NCI-H1105 treated with DMSO at 0.1 percent for 48 hours (cell line): ENCODE measurements around the gene RELCH.
A peak's percentile ranks its signal among the peaks of the same experiment; 100 is the strongest.
"Not testable (repeated sequence)": the region's sequence is repeated elsewhere in the genome, so short reads cannot be mapped to it uniquely, and the experiment has no call there.

Experiments used
- DNase-seq: peaks from one replicate; lab custom pipeline; 2025; lab: John Stamatoyannopoulos, UW

Gene RELCH, protein sequence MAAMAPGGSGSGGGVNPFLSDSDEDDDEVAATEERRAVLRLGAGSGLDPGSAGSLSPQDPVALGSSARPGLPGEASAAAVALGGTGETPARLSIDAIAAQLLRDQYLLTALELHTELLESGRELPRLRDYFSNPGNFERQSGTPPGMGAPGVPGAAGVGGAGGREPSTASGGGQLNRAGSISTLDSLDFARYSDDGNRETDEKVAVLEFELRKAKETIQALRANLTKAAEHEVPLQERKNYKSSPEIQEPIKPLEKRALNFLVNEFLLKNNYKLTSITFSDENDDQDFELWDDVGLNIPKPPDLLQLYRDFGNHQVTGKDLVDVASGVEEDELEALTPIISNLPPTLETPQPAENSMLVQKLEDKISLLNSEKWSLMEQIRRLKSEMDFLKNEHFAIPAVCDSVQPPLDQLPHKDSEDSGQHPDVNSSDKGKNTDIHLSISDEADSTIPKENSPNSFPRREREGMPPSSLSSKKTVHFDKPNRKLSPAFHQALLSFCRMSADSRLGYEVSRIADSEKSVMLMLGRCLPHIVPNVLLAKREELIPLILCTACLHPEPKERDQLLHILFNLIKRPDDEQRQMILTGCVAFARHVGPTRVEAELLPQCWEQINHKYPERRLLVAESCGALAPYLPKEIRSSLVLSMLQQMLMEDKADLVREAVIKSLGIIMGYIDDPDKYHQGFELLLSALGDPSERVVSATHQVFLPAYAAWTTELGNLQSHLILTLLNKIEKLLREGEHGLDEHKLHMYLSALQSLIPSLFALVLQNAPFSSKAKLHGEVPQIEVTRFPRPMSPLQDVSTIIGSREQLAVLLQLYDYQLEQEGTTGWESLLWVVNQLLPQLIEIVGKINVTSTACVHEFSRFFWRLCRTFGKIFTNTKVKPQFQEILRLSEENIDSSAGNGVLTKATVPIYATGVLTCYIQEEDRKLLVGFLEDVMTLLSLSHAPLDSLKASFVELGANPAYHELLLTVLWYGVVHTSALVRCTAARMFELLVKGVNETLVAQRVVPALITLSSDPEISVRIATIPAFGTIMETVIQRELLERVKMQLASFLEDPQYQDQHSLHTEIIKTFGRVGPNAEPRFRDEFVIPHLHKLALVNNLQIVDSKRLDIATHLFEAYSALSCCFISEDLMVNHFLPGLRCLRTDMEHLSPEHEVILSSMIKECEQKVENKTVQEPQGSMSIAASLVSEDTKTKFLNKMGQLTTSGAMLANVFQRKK

DNA sequence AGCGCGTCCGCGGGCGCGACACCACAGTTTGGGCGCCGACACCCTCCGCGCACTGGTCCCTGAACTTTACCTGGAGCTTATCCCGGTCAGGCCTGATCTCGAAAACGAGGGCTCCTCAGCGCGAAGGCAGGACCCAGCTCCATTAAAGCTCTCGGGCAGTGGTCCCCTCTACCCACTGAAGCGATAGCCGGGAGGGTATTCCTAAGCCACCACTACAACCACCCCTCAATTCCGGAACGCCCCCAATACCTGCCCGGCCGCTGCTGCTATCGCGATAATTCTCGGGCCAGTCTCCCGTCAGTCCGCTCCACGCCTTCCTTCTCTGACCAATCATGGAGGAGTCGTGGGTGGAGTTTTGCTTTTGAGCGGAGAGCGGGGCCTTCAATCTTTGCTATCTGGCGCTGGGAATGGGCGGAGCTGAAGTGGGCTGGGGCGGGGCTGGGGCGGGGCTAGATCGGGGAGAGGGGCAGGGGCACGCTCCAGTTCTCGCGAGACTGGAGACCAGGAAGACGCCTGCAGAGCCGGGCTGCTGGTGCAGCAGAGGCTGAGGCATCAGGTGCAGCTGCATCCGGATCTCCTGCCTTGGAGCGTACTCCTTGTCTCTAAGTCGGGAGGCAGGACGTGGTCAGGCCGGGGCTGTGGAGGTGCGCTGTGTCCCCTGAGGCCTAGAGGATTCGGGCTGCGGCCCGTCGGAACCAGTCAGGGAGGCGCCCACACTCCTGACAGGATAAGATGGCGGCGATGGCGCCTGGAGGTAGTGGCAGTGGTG lies at the start of gene RELCH, which contains the start of gene PIGN:
RELCH (plus strand) TSS at position 482 of the 769 bp plus-strand sequence; CDS start at position 733, 251 bp downstream.
PIGN (minus strand) TSS at position 283 of the 769 bp plus-strand sequence. CDS start 25,703 bp downstream, outside the sequence.
- DNase-seq, result peak; percentile 99

DNA sequence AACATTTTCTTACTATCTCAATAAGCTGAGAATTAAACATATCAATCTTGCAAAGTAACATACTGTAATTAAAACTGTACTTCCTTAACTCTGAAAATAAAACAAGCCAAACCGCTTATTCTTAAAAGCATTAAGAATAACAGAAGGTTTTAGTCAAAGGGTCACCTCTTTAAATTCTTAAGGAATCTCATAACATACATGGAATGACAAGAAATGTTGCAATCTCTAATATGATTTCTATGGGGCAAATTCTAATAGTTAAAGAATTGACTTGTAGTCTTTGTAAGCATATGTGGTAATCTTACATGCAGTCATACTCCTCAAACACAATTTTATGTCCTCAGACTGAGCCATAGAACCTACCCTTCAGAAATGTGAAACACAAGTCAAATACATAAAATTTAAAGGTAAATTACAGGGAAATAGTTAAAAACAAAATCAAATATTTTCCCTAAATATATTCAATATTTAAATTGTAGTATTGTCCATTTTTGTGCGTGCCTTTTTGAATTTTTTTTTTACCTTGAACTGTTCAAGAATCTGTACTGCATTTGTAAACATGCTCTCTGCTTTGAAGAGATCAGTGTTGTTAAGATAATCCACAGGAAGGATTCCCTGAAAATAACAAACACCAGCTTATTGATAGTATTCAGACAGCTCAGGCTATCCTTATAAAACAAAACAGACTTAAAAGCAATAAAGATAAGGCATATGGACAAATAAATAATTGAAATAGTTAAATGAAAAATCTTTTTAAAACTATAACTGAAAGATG lies 48.4 kb upstream of the RELCH start:
- no peak for DNase-seq

DNA sequence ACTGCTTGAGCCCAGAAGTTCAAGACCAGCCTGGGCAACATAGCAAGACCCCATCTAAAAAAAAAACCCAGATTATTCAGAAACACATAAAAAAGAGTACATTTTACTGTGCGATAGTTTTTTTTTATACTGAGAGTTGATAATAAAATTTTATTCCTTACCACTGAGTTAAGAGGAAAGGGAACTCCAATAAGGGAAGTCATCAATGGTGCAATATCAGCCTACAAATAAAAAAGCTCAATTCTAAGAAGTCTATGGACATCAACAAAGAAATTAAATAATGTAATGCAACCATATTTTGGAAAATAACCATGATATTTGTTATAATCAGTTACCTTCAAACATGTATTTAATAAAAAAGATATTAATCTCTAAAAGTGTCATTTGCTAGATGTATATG lies 46.8 kb upstream of the RELCH start:
- no peak for DNase-seq

DNA sequence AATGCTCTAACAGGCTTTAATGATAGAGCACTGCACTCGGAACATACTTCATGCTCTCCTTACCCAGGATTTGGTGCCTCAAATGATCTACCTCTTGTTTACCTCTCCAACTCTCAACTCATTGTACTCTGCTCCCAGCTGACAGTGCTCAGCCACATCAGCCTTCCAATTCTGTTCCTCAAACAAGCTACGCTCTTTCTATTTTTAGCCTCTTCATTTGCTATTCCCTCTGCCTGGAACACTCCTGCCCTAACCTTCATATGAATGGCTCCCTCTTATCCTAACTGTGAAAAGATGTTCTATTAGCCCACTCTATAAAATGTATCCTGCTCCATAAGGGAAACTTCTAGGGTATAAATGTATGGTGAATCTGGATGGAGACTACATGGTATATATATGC lies 42.7 kb upstream of the RELCH start:
- no peak for DNase-seq

DNA sequence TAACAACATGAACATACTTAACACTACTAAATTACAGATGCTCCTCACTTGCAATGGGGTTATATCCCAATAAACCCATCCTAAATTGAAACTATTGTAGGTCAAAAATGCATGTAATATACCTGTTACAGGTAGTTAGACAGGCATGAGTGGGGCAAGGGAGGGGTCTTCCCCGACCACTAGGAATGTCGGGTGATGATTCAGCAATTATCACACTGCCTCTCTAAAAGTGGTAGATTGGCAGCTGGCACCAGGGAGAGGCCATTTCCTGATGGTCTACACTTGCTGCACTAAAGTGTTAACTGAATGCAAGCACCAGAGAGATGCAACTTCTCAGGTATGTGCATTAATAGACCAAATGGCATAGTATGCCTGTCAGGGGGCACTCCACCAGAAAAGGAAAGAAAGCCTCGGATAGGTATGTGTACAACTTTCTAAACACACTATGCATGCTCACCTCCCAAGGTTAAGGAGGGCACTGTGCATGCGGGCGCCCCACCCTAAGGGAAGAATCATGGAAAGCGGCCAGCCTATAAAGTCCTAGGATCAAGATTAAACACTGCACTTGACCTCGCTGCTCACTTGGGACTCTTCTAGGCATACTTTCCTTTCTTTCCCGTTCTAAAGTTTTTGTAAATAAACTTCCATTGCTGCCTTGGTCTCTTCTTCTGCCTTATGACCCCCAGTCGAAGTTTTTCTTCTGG lies 35.8 kb upstream of the RELCH start:
- DNase-seq, result no peak

DNA sequence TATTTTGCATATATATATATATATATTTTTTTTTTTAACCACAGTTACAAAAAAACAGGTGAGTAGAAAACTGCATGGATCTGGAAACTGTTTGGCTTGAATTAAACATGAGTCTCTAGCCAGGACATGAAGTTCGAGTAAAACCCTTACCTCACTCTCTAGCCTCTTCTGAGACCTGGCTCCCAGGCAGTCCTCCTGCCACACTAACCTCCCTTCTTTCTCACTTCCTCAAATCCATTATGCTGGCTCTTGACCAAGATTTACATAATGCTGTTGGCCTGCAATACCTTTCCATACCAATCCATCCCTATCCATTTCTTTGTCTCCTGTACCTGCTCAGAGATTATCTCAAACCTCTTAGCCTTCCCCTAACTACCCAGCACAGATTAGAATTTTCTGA lies 34.2 kb upstream of the RELCH start:
- DNase-seq, result no peak

DNA sequence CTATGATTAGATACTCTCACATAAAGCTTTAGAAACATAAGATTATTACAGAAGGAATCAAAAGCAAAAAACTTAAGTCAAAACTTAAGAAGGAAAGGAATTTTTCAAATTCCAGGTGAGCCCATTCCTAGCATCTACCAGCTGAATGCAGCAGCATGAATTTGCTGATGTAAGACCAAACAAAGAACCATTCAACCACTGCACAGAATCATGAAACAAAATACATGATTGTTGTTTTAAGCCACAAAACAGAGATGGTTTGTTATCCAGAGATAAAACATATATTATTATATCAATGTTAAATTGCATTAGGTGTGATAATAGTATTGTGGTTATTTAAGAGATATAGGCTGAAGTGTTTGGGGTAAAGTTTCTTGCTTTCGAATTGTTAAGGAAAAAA lies 29.2 kb upstream of the RELCH start:
- DNase-seq, result no peak

DNA sequence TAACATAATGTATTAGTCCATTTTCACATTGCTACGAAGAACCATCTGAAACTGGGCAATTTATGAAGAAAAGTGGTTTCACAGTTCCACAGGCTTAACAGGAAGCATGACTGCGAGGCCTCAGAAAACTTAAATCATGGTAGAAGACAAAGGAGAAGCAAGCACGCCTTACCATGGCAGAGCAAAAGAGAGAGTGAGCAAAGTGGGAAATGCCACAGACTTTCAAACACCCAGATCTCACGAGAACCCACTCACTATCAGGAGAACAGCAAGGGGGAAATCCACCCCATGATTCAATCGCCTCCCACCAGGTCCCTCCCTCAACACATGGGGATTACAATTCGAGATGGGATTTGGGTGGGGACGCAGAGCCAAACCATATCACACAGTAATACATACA lies 22.7 kb upstream of the RELCH start:
- DNase-seq, result no peak

DNA sequence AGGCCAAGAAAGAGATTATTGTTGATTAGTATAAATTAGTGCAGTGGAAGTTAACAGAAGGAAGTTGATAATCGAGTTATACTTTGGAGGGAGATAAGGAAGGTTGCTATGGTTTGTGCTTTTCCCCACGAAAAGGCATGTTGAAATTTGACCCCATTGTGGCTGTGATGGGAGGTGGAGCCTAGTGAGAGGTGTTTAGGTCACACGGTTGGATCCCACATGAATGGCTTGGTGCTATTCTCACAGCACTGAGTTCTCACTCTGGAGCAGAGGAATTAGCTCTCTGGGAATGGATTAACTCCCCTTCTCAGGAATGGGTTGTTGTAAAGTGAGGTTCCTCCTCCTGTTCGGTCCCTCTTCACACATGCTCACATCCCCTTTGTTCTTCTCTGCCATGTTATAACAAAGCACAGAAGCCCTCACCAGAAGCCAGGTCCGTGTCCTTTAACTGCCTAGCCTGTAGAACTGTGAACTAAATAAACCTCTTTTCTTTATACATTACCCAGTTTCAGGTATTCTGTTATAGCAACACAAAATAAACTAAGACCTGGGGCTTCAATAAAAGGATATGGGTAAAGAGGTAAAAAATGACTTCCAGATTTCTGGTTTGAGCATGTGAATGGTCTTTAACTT lies 22.1 kb upstream of the RELCH start:
- no peak for DNase-seq

DNA sequence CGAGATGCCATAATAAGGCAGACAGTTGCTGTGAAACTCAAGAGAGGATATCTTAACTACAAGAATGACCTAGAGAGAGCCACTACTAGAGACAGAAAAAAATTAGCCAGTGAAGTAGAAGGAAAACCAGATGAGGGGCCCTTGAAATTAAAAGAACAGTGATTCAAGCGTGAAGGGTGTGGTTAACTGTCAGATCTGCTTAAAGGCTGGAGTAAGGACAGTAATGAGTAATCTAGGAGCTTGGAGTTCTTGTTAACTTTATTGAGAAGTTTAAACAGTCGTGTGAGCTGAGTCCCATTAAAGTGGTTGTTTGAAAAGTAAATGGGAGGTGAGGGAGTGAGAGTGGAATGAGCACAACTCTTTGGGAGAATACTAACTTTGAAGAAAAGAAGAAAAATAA lies 21.5 kb upstream of the RELCH start:
- no peak for DNase-seq

DNA sequence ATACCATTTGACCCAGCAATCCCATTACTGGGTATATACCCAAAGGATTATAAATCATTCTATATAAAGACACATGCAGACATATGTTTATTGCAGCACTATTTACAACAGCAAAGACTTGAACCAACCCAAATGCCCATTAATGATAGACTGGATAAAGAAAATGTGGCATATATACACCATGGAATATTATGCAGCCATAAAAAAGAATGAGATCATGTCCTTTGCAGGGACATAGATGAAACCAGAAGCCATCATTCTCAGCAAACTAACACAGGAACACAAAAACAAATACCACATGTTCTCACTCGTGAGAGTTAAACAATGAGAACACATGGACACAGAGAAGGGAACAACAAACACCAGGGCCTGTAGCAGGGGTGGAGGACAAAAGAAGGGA lies 20.5 kb upstream of the RELCH start:
- DNase-seq, result not testable (repeated sequence)

DNA sequence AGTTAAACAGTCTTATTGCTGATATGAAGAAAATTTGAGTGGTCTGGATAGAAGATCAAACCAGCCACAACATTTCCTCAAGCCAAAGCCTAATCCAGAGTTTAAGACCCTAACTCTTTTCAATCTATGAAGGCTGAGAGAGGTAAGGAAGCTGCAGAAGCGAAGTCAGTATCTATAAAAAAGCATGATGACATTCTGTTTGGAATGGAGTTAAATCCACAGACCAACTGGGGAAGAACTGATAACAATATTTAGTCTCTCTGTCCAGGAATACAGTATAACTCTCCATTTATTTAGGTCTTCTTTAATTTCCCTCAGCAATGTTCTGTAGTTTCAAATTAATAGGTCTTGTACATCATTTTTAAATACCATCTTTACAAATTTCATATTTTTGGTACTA lies 16.2 kb upstream of the RELCH start:
- DNase-seq, result no peak

DNA sequence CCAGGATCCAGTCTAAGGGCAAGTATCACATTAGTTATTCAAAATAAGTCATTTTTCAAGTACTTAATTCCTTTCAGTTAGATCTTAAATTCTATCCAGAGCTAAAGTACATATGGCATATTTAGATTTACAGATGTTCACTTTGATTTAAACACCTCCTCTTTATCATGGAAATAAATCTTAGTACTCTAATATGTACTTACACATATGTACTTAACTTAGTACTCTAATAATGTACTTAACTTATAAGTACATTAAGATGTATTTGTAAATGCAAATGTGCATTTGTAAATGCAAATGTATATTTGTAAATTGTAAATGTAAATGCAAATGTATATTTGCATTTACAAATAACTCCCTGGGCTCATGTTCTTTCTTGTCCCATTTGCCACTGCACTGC lies 14.8 kb upstream of the RELCH start:
- no peak for DNase-seq

DNA sequence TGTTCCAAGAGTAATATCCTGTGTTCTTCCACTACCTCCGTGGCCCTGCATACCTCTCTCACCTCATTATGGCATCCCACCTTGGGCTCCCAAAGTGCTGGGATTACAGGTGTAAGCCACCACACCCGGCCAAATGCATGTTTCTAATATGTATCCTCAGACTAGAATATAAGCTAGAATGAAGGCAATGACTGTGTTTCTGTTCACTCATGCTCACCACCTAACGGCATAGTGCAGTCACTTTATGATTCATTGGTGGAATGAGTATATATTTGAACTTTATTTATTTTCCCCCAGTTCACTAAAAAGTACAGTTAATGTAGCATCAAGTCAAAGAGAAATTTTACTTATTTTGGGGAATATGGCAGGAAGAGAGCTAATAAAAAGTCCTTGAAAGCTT lies 11.5 kb upstream of the RELCH start:
- DNase-seq, result no peak

DNA sequence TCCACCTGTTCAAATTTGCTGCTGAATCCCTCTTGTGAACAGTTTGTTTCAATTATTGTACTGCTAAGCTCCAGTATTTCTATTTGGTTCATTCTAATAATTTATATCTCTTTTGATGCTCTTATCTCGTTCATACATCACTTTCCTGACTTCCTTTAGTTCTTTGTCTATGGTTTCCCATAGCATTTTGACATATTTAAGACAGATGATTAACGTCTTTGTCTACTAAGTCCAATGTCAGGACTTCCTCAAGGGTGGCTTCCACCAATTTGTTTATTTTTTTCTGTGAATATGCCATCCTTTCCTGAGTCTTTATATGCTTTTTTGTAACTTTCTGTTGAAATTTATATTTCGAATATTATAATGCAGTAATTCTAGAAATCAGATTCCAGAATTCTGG lies 9.8 kb upstream of the RELCH start:
- no peak for DNase-seq

DNA sequence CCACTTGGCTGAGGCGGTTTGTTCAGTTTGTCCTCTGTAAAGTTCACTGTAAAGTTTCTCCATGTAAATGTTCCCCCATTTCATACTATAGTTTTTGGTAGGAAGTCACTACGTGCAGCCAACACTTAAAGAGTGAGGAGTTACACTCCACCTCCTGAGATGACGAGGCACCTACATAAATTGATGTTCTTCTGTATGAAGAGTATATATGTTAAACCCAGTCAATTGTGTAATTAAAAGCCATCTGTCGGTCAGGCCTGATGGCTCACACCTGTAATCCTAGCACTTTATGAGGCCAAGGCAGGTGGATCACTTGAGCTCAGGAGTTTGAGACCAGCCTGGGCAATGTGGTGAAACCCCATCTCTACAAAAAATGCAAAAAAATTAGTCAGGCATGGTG lies 7.8 kb upstream of the RELCH start:
- DNase-seq, result no peak

DNA sequence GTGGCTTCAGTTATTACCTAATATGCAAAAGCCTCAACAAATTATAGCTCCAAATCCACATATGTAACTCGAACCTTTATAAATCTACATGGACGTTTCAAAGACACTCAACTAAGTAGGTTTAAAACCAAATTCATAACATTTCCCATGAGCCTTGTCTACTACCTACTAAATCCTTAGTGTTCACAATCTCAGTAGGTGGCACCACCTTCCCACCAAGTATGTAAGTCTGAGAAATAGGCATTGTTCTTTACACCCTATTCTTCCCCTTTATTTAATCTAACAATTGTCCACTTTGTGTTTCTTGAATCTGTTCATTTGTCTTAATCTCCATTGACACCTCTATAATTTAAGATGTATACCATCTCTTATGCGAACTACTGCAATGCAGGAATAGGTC lies 4.8 kb upstream of the RELCH start:
- no peak for DNase-seq

DNA sequence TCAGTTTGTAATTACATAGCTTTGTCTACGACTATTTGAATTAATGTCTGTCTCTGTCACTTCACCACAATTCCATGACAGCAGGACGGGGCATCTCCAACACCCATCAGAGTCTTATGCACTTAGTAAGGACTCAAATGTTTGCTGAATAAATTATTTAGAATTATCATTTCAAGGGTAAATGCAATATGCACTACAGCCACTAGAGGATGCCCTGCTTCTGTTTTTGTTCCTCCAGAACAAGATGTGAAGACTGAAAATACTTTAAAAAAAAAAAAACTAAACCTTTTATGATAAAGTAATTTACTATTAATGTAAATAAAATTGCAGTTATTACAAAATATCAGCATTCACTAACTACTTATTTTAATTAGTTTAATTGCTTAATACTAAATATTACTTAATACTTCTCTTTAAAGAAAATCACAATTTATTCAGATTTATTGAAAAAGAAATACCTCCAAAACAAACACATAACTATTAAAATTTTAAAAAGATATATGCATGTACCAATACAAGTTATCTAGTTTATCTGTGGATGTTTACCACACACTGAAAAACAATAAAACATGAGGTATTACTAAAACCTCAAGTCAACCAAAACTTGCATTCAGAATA lies 3.4 kb upstream of the RELCH start:
- DNase-seq, result peak; percentile 58

DNA sequence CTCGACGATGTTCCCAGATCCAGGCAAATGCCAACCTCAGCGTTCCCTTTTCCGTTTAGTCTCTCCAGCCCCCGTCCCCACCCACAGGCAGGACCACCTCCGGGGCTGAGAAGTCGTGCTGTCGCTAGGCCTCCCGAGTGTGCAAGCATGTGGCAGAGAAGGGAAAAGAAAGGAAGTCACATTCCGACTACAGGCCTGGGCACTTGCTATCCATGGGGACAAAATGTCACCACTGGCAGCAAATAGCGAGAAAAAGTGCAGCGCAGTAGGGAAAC lies 619 bp upstream of the RELCH start:
- no peak for DNase-seq
